ENCODE data around the gene CST9. TPM values are rescaled to one million over a fixed set of nuclear protein-coding genes. Genes with fewer than 3 reads are reported as not detected.
"Not testable (repeated sequence)": the region's sequence is repeated elsewhere in the genome, so short reads cannot be mapped to it uniquely, and the experiment has no call there.

Gene CST9
- total RNA-seq, 2 donors from 2014 or later: not detected

- ATAC-seq: peak in 1 of 2 donors; percentile 34
- intact Hi-C loops (cut with DNase I): loop anchor here (5.0 to 10.0 kb wide), 2 partner anchors 159 to 161 kb away; no protein-coding TSS in a partner anchor
Measured at GRCh38 chr20:23603321-23603720, 2.4 kb downstream of the CST9 start.

DNA sequence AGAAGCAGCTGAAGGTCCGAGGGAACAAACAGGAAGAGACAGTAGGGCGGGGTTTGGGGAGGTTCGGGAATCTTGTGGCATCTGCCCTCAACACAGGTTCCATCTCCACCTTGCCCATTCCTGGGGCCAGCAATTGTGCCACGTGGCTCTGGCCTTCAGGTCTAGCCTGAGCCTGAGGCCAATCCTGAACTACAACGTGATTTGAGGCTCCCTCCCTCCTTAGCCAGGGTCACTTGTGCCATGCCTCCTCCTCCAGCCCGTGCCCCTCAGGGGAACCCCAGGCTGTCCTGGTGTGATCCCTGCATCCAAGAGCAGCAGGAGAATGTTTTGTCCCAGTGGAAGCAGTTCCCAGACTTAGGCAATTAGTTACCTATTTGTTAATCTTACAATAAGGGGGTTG, 3.0 kb downstream of the CST9 start:
- intact Hi-C loops (cut with DNase I): loop anchor here (5.0 to 10.0 kb wide), 2 partner anchors 158 to 160 kb away; no protein-coding TSS in a partner anchor
- ATAC-seq (no peak), DNase-seq (no peak)

More at GRCh38 chr20:23603321-23603720, 2.4 kb downstream of the CST9 start:
- DNase-seq: no peak

DNA sequence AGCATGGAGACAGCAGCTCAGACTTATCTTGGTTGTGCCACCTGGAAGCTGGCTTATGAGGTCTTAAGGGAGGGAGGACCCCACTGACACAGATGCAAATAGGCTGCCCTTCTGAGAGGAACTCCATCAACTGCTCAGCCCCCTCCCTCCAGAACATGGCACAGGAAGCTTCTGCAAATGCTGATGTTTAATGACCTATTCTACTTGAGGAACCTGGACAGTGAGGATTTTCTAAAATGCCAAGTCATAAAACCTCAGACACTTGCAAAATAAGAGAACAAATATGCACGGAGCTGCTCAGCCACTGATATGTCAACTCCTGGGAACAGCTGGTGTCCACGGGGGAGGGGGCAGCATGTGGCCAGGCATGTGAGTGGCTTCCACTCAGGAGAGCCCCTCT, 3.5 kb downstream of the CST9 start:
- DNase-seq (no peak), ATAC-seq (no peak)
- intact Hi-C loops (cut with DNase I): loop anchor here (5.0 to 10.0 kb wide), 2 partner anchors 157 to 160 kb away; no protein-coding TSS in a partner anchor

DNA sequence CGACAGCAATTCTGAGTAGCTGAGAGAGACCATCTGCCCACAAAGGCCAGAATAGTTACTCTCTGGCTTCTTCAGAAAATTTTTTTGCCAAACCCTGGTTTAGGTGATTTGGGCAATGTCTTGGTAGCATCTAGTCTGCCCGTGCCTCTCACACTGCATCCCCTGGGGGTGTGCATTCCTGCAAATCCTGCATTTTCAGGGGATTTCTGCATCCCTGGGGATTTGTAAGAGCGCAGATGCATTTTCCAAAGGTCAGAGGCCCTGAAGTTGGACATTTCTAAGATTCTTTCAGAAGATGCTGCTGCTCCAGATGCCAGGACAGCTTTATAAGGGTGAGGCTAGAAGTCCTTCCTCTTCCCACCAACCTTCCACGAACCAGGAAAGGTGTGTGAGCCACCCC, 4.0 kb downstream of the CST9 start:
- intact Hi-C loops (cut with DNase I): loop anchor here (5.0 to 10.0 kb wide), 2 partner anchors 157 to 159 kb away; no protein-coding TSS in a partner anchor
- ATAC-seq: no peak
- DNase-seq: no peak

GRCh38 chr20:23598481-23598880, 7.2 kb downstream of the CST9 start:
- ATAC-seq: no peak
- intact Hi-C loops (cut with DNase I): no loop called here

GRCh38 chr20:23596579-23597250, 9.0 kb downstream of the CST9 start:
- no peak for ATAC-seq
- intact Hi-C loops (cut with DNase I): no loop called here
- DNase-seq: no peak

More at GRCh38 chr20:23598481-23598880, 7.2 kb downstream of the CST9 start:
- no peak for DNase-seq

DNA sequence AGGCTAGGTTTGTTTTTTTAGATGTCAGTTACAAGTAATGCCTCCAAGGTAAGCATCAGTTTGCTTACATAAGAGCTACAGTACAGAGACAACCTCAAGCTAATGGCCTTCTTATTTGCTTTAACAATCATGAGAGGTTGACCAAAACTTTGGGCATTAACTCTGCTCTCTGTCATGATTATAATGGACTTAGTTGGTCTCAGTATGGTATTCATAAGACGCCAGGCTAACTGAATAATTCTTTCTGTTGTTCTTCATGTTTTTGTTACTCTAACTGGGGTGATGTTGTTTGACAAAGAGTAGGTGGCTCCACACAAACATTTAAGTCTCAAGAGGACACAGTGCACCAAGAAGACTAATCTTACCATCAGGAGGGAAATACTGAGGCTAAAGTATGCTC, 9.8 kb downstream of the CST9 start:
- DNase-seq (no peak), ATAC-seq (no peak)
- intact Hi-C loops (cut with DNase I): no loop called here

GRCh38 chr20:23588434-23589403, 17.0 kb downstream of the CST9 start:
- intact Hi-C loops (cut with DNase I): no loop called here

DNA sequence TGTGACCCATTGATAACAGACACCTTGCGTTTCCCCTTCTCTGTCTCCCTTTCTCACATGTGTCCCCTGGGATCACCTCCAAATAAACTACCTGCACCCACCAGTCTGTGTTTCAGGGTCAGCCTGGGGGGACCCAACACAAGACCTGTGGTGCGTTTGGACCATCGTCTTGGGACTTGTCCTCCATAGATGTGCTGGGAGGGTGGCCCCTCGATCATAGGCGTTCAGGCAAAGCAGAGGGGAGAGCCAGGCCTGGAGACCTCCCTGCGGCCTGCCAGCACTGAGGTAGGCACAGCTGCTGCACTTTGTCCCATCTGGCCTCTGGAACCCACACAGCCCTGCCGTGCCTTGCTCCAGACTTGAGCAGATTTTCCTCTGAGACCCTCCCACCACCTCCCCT, 18.1 kb downstream of the CST9 start:
- DNase-seq (no peak), ATAC-seq (no peak)
- intact Hi-C loops (cut with DNase I): no loop called here

More at GRCh38 chr20:23588434-23589403, 17.0 kb downstream of the CST9 start:
- ATAC-seq: no peak
- no peak for DNase-seq

DNA sequence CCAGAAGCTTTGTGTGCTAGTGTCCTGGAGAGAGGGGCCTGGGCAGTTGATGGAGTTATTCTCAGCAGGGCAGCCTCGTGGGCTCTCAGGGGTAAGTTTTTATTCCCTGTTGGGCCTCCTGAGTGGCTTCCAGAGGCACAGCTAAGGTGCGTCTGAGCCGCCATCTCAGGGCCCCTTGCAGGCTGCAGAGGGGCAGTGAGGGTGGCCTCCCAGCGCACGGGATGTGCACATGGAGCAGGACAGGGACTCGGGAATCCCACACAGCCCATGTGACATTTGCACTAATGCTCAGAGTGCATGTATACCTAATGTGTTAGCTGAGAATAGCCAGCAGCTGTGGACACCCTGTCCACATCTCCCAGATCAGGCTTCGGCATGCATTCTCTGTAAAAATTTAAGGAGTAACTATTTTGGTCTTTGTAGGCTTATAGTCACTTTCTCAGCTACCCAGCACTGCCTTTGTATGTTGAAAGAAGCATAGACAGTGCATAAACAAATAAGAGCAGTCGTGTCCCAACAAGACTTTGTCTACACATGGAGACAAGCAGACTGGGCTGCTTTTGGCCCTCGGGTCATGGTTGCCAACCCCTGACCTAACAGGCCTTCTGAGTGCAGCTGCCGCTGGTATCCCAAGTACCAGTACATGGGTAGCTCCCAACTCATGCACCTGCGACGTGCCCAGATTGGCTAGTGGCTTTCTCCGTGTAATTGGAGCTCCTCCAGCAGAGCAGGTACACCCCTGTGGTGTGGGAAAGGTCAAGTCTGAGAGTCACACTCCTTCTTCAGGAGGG, 18.8 kb downstream of the CST9 start:
- intact Hi-C loops (cut with DNase I): no loop called here
- ATAC-seq (no peak), DNase-seq (no peak)

- no peak for DNase-seq
- ATAC-seq: no peak
- intact Hi-C loops (cut with DNase I): no loop called here
Measured at GRCh38 chr20:23585808-23586734, 19.6 kb downstream of the CST9 start.

- DNase-seq: no peak
- no peak for ATAC-seq
- intact Hi-C loops (cut with DNase I): no loop called here
Measured at GRCh38 chr20:23585449-23585807, 20.3 kb downstream of the CST9 start.

DNA sequence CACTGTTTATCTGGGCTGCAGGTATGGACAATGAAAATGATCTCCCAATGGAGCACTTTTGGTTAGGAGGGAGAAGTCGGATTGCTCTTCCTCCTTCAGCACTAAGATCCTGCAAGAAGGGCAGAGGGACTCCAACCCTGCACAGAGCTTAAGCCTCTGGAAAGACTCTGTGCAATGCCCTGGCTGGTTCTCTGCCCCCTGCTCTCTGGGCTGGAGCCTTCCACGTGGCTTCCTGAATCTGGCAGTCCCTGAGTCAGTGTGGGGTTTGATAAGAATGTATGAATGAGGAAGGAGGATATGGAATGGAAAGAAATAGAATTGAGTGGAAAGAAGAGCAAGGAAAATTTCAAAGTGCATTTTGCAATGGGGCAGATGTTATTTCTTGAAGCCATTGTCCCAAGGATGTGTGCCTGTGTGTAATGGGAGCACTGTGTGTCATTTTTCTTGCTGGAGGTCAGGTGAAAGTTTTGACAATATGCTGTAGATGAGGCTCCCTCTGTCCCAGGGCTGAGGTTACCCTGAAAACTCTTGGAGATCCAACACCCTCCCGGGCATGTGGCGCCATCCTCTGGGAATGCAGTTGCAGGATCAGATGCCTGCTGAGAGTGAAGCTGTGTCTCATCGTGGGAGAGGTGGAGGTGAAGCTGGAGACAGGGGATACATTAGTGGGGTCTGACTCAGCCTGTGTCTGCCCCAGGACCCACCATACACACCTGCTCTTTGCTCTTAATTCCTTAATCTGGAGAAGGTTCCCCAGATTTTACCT, 21.1 kb downstream of the CST9 start:
- intact Hi-C loops (cut with DNase I): no loop called here
- DNase-seq (no peak), ATAC-seq (no peak)

GRCh38 chr20:23583526-23583925, 22.2 kb downstream of the CST9 start:
- DNase-seq (no peak), ATAC-seq (no peak)
- intact Hi-C loops (cut with DNase I): no loop called here

DNA sequence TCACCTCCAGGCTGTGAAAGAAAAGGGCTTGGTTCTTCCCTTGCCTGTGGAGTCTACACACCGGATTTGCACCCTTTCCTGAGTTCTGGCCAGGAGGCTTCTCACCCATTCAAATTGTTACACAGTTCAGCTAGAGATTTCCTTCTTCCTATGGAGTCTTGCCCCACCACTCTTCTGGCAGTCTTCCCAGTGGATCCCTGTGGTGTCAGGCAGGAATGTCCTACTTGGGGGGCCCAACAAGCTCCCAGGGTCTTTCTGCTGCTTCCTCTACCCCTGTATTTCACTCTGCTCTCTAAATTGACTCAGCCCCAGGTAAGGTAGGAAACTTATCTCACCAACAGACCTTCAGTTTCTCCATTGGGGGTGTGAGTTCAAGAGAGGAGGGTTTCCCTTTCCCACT, 23.4 kb downstream of the CST9 start:
- DNase-seq (no peak), ATAC-seq (no peak)
- intact Hi-C loops (cut with DNase I): no loop called here

- ATAC-seq; DNase-seq; intact Hi-C loops (cut with DNase I): not testable (repeated sequence)
Measured at GRCh38 chr20:23581833-23582232, 23.9 kb downstream of the CST9 start.

DNA sequence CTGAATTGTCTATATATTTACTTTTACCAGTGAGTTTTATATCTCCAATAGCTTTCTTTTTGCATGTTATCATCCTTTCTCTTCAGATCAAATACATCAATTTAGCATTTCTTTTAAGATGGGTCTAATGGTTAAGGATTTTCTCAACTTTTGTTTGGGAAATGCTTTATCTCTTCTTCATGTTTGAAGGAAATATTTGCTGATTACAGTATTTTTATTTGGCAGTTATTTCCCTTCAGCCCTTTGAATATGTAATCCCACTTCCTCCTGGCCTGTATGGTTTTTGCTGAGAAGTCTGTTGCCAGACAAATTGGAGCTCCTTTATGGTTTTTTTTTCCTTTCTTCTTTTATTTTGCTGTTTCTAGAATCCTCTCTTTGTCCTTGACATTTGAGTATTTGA, 30.7 kb downstream of the CST9 start:
- ATAC-seq (no peak), DNase-seq (no peak)
- intact Hi-C loops (cut with DNase I): no loop called here

All from left cardiac atrium (tissue), 4 donors.